ENCODE data around the gene SH3TC2.

DNA sequence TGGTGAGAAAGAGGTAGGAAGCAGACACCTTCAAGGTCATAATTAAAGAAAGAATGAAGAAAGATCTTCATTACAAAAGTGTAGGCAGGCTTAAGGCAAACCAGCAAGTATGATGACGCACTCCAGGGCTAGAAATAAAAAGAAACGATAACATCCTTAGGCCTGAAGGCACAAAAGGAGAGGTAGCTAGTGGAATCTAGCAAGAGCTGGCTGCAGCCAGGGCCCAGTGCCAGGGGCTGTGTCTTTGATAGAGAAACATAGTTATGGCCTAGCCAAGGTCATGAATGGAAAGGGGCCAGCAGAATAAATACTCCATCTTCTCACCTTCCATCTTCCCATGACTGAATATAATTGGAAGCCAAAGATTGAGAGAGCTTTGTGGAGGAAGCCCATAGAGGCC, 6.8 kb upstream of the SH3TC2 start:
- TF ChIP-seq, protein P1, sequence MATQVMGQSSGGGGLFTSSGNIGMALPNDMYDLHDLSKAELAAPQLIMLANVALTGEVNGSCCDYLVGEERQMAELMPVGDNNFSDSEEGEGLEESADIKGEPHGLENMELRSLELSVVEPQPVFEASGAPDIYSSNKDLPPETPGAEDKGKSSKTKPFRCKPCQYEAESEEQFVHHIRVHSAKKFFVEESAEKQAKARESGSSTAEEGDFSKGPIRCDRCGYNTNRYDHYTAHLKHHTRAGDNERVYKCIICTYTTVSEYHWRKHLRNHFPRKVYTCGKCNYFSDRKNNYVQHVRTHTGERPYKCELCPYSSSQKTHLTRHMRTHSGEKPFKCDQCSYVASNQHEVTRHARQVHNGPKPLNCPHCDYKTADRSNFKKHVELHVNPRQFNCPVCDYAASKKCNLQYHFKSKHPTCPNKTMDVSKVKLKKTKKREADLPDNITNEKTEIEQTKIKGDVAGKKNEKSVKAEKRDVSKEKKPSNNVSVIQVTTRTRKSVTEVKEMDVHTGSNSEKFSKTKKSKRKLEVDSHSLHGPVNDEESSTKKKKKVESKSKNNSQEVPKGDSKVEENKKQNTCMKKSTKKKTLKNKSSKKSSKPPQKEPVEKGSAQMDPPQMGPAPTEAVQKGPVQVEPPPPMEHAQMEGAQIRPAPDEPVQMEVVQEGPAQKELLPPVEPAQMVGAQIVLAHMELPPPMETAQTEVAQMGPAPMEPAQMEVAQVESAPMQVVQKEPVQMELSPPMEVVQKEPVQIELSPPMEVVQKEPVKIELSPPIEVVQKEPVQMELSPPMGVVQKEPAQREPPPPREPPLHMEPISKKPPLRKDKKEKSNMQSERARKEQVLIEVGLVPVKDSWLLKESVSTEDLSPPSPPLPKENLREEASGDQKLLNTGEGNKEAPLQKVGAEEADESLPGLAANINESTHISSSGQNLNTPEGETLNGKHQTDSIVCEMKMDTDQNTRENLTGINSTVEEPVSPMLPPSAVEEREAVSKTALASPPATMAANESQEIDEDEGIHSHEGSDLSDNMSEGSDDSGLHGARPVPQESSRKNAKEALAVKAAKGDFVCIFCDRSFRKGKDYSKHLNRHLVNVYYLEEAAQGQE (IDR thresholded peaks at IDR 0.05; ENCODE audit: insufficient read depth in 1 of 2, low read depth in 2 of 2, low read length in 2 of 2): no peak
- no peak for TF ChIP-seq POLR2AphosphoS5 (IDR thresholded peaks at IDR 0.05; ENCODE audit: low read depth, low read length)
- no peak for TF ChIP-seq TAF1 (IDR thresholded peaks at IDR 0.05; ENCODE audit: borderline replicate concordance, insufficient read depth, low read length)

All from PFSK-1 (cell line).